ENCODE results near the gene YPEL4.
"Not testable (repeated sequence)": the region's sequence is repeated elsewhere in the genome, so short reads cannot be mapped to it uniquely, and the experiment has no call there.

Gene YPEL4

GRCh38 chr11:57649826-57650738, at the start of gene YPEL4:
Gene YPEL4 (minus strand): TSS chr11:57649912. CDS start chr11:57647107, 2,805 bp downstream.
- H3K4me1 ChIP-seq (ENCODE audit: control insufficient read depth, low read length): peaks cover 31% of the 10 kb centered on the region
- no peaks in the 10 kb centered on the region for H3F3A ChIP-seq (ENCODE audit: control insufficient read depth, insufficient read depth)
- H3K4me2 ChIP-seq (ENCODE audit: low read length): peak within 1 kb of the TSS; percentile 65
- peak within 1 kb of the TSS; percentile 59 for H3K4me3 ChIP-seq (ENCODE audit: low read length)
- TF ChIP-seq EZH2phosphoT487 (IDR thresholded peaks at IDR 0.05; ENCODE audit: borderline replicate concordance, low read length) (no peak), CTCF (IDR thresholded peaks at IDR 0.05; ENCODE audit: low read depth, low read length, poor library complexity, severe bottlenecking) (no peak)
- no peak within 1 kb of the TSS for H3K27ac ChIP-seq (ENCODE audit: low read depth, low read length)
- no peaks in the 10 kb centered on the region for H3K79me2 ChIP-seq (ENCODE audit: control insufficient read depth, low read length)
- H3K36me3 ChIP-seq (ENCODE audit: control insufficient read depth, low read length): no peaks in the 10 kb centered on the region
- H3K9me2 ChIP-seq (replicated peaks; ENCODE audit: control insufficient read depth, low read length): no peaks in the 10 kb centered on the region
- H3K9me3 ChIP-seq (ENCODE audit: control insufficient read depth, insufficient read depth, low read length): no peaks in the 10 kb centered on the region
- peaks cover 52% of the 10 kb centered on the region for H3K27me3 ChIP-seq (ENCODE audit: control insufficient read depth, low read length)
- no peaks in the 10 kb centered on the region for H4K20me1 ChIP-seq (ENCODE audit: control insufficient read depth, insufficient read depth, low read depth, low read length)

GRCh38 chr11:57698843-57699365, 49.2 kb upstream of the YPEL4 start:
- Histone ChIP-seq H3K9me3 (ENCODE audit: control insufficient read depth, insufficient read depth, low read length) (no peaks in the 10 kb centered on the region), H4K20me1 (ENCODE audit: control insufficient read depth, insufficient read depth, low read depth, low read length) (no peaks in the 10 kb centered on the region), H3K9me2 (replicated peaks; ENCODE audit: control insufficient read depth, low read length) (no peaks in the 10 kb centered on the region), H3K36me3 (ENCODE audit: control insufficient read depth, low read length) (peaks cover 74% of the 10 kb centered on the region), H3K27ac (ENCODE audit: low read depth, low read length) (no peak overlapping the region), H3K79me2 (ENCODE audit: control insufficient read depth, low read length) (no peaks in the 10 kb centered on the region), H3F3A (ENCODE audit: control insufficient read depth, insufficient read depth) (peaks cover 9% of the 10 kb centered on the region; the same call in 1 of the 2 replicates), H3K4me3 (ENCODE audit: low read length) (no peak overlapping the region), H3K4me1 (ENCODE audit: control insufficient read depth, low read length) (no peaks in the 10 kb centered on the region), H3K27me3 (ENCODE audit: control insufficient read depth, low read length) (no peaks in the 10 kb centered on the region), H3K4me2 (ENCODE audit: low read length) (no peak overlapping the region)
- TF ChIP-seq EZH2phosphoT487 (IDR thresholded peaks at IDR 0.05; ENCODE audit: borderline replicate concordance, low read length) (no peak), CTCF (IDR thresholded peaks at IDR 0.05; ENCODE audit: low read depth, low read length, poor library complexity, severe bottlenecking) (no peak)

GRCh38 chr11:57690474-57690873, 40.8 kb upstream of the YPEL4 start:
- not testable (repeated sequence) for H3K27me3 ChIP-seq (ENCODE audit: control insufficient read depth, low read length); H4K20me1 ChIP-seq (ENCODE audit: control insufficient read depth, insufficient read depth, low read depth, low read length); H3K4me2 ChIP-seq (ENCODE audit: low read length); H3K9me2 ChIP-seq (replicated peaks; ENCODE audit: control insufficient read depth, low read length); H3K4me3 ChIP-seq (ENCODE audit: low read length); H3K4me1 ChIP-seq (ENCODE audit: control insufficient read depth, low read length); H3K27ac ChIP-seq (ENCODE audit: low read depth, low read length); H3F3A ChIP-seq (ENCODE audit: control insufficient read depth, insufficient read depth); H3K9me3 ChIP-seq (ENCODE audit: control insufficient read depth, insufficient read depth, low read length)
- peaks cover 78% of the 10 kb centered on the region for H3K36me3 ChIP-seq (ENCODE audit: control insufficient read depth, low read length)
- H3K79me2 ChIP-seq (ENCODE audit: control insufficient read depth, low read length): peaks cover 12% of the 10 kb centered on the region

- Histone ChIP-seq H3K4me2 (ENCODE audit: low read length) (no peak overlapping the region), H3K79me2 (ENCODE audit: control insufficient read depth, low read length) (peaks cover 85% of the 10 kb centered on the region), H3K9me3 (ENCODE audit: control insufficient read depth, insufficient read depth, low read length) (no peaks in the 10 kb centered on the region), H3K9me2 (replicated peaks; ENCODE audit: control insufficient read depth, low read length) (no peaks in the 10 kb centered on the region), H3K4me3 (ENCODE audit: low read length) (no peak overlapping the region), H3K27me3 (ENCODE audit: control insufficient read depth, low read length) (no peaks in the 10 kb centered on the region), H3F3A (ENCODE audit: control insufficient read depth, insufficient read depth) (no peaks in the 10 kb centered on the region), H3K27ac (ENCODE audit: low read depth, low read length) (no peak overlapping the region), H4K20me1 (ENCODE audit: control insufficient read depth, insufficient read depth, low read depth, low read length) (peaks cover 14% of the 10 kb centered on the region), H3K4me1 (ENCODE audit: control insufficient read depth, low read length) (no peaks in the 10 kb centered on the region), H3K36me3 (ENCODE audit: control insufficient read depth, low read length) (peaks cover 85% of the 10 kb centered on the region)
- TF ChIP-seq CTCF (IDR thresholded peaks at IDR 0.05; ENCODE audit: low read depth, low read length, poor library complexity, severe bottlenecking) (no peak), EZH2phosphoT487 (IDR thresholded peaks at IDR 0.05; ENCODE audit: borderline replicate concordance, low read length) (no peak)
Observed at GRCh38 chr11:57681168-57681567, 31.5 kb upstream of the YPEL4 start.
